HG03196 (cell line): ENCODE results near the gene ZNF101.
"Not testable (repeated sequence)": the region's sequence is repeated elsewhere in the genome, so short reads cannot be mapped to it uniquely, and the experiment has no call there.

Experiments
- ATAC-seq: cut with Tn5 transposase; IDR thresholded peaks from one replicate; pipeline ENCODE4 v1.9.1; 2021; ENCODE audit not compliant: unreplicated experiment

Gene ZNF101

GRCh38 chr19:19659646-19660245 is 8.9 kb upstream of the ZNF101 start:
- no peak for ATAC-seq

DNA sequence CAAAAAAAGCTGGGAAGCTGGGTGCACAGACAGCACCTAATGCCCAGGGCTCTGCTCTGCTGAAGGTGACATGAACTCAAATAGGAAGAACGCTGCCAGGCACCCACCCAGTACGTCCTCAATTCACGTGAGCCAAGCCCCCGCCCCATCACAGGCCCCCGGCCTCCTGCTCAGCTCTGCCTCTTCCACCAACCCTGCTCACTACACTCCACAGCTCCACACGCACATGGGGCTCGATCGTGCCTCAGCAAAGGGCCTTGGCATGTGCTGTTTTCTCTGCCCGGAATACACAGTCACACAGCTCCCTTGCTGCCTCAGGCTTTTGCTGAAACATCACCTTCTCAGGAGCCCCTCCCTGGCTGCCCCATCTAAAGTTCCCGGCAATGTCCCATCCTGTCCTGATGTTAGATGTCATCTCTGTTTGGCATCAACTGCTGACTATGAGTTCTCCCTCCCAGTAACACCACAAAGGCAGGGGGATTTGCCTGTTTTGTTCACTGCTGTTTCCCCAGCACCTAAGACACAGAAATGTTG is 7.4 kb upstream of the ZNF101 start:
- no peak for ATAC-seq

- peak; percentile 36 for ATAC-seq
Measured at GRCh38 chr19:19661675-19662251, 6.9 kb upstream of the ZNF101 start.

DNA sequence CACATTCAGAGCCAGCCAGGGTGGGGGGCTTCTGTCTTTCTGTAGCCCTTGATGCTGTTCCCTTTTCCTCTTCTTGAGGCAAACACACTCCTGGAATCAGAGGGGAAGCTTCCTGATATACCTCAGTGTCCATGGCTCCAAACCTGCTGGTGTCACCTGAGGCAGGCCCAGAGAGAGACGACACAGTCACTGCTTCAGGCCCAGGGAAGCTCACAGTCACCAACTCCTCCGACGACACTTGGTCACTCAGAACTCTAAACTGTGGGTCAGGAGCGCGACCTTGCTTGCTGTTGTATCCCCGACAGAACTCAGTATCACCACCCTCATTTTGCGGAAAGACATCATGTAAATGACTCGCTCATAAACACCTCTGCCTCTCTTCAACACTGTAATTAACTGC is 6.3 kb upstream of the ZNF101 start:
- ATAC-seq: no peak

DNA sequence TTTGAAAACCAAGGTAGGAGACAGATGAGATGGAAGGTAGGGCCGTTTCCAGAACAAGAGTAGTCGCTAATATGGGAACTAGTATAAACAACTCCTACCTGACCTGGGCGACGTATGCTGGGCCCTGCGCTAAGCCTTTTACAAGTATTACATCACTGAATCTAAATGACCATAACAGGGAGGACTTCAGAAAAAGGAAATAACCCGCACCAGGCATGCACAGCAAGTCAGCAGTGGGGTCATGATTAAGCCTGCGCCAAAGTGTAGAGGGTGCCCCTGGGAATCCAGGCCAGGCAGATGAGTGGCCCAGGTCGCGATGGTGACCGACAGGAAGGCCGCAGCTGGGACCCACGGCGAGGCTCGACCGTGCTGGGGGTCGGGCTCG is 5.8 kb upstream of the ZNF101 start:
- no peak for ATAC-seq

- ATAC-seq: peak; percentile 73
Measured at GRCh38 chr19:19663256-19664120, 5.2 kb upstream of the ZNF101 start, which contains the start of gene ATP13A1. TSS of gene ATP13A1 (minus strand) at chr19:19663676. CDS start at chr19:19663666, 10 bp downstream.

- not testable (repeated sequence) for ATAC-seq
Measured at GRCh38 chr19:19665420-19665948, 3.2 kb upstream of the ZNF101 start.

GRCh38 chr19:19670070-19670551 is 1.5 kb downstream of the ZNF101 start:
- no peak for ATAC-seq

DNA sequence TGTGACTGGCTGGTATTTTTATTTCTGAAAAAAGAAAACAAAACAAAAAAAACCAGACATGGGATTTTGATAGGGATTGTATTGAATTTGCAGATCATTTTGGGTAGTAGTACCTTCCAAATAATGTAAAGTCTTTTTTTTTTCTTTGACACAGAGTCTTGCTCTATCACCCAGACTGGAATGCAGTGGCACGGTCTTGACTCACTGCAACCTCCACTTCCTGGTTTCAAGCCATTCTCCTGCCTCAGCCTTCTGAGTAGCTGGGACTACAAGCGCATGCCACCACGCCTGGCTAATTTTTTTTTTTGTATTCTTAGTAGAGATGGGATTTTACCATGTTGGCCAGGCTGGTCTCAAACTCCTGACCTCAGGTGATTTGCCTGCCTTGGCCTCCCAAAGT is 4.2 kb downstream of the ZNF101 start:
- no peak for ATAC-seq

DNA sequence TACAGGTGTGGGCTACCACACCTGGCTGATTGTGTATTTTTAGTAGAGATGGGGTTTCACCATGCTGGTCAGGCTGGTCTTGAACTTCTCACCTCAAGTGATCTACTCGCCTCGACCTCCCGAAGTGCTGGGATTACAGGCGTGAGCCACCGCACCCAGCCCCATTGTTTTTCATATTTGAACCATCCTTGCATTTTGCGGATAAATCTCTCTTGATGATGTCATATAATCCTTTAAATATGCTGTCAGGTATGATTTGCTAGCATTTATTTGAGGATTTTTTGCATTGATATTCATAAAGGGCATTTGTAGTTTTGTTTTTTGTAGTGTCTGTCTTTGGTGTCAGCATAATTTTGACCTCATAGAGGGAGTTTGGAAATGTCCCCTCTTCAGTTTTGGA is 5.7 kb downstream of the ZNF101 start:
- no peak for ATAC-seq

DNA sequence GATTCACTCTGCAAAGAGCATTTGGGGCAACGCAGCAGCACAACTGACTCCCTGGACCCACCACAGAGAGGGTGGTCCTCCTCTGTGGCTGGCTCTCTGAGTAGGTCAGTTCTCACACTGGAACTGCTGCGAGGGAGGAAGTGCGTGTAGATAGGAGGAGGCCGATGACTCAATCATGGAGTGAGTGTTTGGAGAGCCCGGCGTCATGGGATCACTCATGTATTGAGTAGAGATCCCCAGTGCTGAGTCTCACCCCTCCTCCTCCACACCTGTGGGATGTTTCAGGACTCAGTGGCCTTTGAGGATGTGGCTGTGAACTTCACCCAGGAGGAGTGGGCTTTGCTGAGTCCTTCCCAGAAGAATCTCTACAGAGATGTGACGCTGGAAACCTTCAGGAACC is 8.9 kb downstream of the ZNF101 start:
- ATAC-seq: no peak

GRCh38 chr19:19679176-19680073 is 10.8 kb downstream of the ZNF101 start:
- no peak for ATAC-seq

DNA sequence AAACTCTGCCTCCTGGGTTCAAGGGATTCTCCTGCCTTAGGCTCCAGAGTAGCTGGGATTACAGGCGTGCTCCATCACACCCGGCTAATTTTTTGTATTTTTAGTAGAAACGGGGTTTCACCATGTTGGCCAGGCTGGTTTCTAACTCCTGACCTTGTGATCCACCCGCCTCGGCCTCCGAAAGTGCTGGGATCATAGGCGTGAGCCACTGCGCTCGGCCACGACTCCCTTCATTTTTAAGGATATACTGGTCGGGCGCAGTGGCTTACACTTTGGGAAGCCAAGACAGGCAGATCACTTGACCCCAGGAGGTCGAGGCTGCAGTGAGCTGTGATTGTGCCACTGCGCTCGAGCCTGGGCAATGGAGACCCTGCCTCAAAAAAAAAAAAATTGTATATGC is 17.5 kb downstream of the ZNF101 start:
- not testable (repeated sequence) for ATAC-seq

DNA sequence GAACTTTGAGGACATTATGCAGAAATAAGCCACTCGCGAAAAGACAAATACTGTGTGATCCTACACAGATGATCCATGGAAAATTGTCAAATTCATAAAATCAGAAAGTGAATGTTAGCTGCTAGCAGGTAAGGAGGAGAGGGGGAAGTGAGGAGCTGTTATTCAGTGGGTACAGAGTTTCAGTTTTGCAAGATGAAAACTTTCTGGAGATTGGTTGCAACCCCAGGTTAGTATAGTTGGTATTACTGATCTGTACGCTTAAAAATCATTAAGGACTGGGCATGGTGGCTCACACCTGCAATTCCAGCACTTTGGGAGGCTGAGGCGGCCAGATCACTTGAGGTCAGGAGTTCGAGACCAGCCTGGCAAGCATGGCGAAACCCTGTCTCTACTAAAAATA is 17.9 kb downstream of the ZNF101 start:
- no peak for ATAC-seq

- no peak for ATAC-seq
Measured at GRCh38 chr19:19687090-19687489, 18.5 kb downstream of the ZNF101 start.

DNA sequence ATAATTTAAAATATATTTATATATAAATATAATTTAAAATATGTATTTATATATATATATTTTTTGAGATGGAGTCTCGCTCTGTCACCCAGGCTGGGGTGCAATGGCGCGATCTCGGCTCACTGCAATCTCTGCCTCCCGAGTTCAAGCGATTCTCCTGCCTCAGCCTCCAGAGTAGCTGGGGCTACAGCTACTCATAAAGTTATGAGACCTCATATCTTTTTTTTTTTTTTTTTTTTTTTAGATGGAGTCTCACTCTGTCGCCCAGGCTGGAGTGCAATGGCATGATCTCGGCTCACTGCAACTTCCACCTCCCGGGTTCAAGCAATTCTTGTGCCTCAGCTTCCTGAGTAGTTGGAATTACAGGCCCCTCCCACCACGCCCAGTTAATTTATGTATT is 20.4 kb downstream of the ZNF101 start:
- not testable (repeated sequence) for ATAC-seq

- no peak for ATAC-seq
Measured at GRCh38 chr19:19691683-19692082, 23.0 kb downstream of the ZNF101 start.

DNA sequence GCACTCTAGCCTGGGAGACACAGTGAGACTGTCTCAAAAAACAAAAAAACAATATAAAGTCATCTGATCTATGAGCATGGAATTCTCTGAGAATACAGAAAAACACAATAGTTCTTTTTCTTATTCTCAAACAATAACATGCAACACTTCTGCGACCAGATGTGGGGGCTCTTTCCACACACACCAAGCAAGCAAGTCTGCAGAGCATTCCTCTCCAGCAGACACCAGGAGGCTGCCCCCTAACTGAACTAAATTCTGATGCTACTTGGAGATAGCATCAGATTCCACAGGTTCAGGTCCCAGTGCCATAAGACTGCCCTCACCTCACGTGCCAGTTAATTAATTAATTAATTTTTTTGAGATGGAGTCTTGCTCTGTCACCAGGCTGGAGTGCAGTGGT is 27.7 kb downstream of the ZNF101 start:
- no peak for ATAC-seq

DNA sequence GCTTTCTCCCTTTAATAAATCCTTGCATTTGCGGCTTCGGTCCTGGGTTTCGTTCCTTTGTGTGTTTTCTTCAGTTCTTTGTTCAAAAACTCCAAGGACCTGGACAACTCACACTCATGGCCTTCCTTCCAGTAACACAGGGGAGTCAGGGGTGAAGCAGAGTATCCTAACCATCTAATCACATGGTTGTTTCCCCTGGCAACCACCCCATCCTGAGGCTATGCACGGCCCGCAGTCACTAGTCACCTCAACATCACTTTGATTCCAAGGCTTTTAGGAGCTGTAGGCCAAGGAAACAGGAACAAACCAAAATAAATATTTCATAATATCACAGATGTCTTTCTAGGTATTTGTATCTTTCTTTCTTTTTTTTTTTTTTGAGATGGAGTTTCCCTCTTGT is 28.9 kb downstream of the ZNF101 start:
- no peak for ATAC-seq

DNA sequence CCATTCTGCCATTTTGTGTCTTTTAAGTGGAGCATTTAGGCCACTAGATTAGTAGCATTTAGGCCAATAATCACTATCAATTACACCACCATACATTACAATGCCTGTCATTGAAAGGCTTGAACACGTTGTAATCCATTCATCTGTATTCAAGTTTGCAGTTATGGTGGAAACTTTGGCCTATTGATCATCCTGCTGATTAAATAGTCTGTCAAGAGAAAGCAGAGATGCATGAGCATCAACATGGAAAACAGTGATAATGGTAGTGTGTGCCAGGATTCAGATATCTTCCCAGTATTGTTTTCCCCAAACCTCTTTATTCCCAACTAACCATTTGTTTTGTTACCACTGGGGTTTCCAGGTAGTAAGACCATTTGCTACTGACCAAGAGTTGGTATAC is 31.9 kb downstream of the ZNF101 start:
- not testable (repeated sequence) for ATAC-seq
